Measurements from ENCODE around the gene TRDMT1. TPM values are rescaled to one million over a fixed set of nuclear protein-coding genes. Genes with fewer than 3 reads are reported as not detected.

The TRDMT1 gene
- polyA plus RNA-seq, 3 donors, result 8.8 to 12.8 (median 10.5) TPM

Other genes with a start within 250 kb of the TRDMT1 start
- 100 to 1,000 TPM; 200 to 277 (median 202) TPM for gene CUBN, start 71.9 kb downstream of the TRDMT1 start, polyA plus RNA-seq (ENCODE audit: insufficient read length in 3 of 3)
- gene VIM, start 26.6 kb upstream of the TRDMT1 start, polyA plus RNA-seq (ENCODE audit: insufficient read length in 3 of 3), result 1,000 to 10,000 TPM; 1,119 to 1,515 (median 1,333) TPM

Measured in renal cortex interstitium (tissue), 3 donors.